HUDEP-2 (cell line): ENCODE measurements around the gene ASCL3.
"Not testable (repeated sequence)": the region's sequence is repeated elsewhere in the genome, so short reads cannot be mapped to it uniquely, and the experiment has no call there.

Source experiments
- DNase-seq, 76 experiments: peaks; one replicate each; lab custom pipeline; 2025; ENCODE audit not compliant: unreplicated experiment in 76 of 76; lab: John Stamatoyannopoulos, UW

Gene ASCL3

DNA sequence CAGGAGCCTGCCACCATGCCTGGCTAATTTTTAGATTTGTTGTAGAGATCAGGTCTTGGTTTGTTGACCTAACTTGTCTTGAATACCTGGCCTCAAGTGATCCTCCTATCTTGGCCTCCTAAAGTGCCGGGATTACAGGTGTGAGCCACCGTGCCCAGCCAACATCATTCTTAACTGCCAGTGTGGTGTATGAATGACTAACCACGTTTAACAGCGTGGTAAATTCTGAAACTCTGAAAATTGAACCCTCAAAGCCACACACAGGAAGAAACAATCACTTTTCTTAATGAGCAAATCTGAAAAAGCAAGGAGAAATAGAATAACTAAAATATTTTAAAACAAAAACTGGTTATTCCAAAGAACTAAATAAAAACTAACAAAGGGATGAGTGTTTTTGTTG, 14.0 kb upstream of the ASCL3 start:
- DNase-seq = no peak

DNA sequence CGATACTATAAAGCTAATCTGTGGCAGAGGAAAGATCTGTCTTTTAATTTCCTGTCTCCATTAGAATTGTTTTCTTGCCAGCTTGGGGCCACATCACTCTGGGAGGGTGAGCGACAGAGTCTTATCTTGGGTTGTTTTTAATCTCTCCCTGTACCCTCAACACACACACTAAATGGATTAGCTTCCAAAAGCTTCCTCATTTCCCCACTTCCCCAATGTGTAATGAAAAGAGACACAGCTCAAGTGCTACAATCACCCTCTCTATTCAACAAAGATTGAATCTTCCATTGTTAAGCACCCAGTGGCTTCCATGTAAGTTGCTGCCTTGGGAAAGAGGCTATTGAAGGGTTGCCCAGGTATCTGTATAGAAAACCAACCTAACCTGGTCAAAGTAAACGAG, 6.1 kb upstream of the ASCL3 start:
- DNase-seq = peak in 12 of 76 experiments; percentile 8 to 45 (median 19)

DNA sequence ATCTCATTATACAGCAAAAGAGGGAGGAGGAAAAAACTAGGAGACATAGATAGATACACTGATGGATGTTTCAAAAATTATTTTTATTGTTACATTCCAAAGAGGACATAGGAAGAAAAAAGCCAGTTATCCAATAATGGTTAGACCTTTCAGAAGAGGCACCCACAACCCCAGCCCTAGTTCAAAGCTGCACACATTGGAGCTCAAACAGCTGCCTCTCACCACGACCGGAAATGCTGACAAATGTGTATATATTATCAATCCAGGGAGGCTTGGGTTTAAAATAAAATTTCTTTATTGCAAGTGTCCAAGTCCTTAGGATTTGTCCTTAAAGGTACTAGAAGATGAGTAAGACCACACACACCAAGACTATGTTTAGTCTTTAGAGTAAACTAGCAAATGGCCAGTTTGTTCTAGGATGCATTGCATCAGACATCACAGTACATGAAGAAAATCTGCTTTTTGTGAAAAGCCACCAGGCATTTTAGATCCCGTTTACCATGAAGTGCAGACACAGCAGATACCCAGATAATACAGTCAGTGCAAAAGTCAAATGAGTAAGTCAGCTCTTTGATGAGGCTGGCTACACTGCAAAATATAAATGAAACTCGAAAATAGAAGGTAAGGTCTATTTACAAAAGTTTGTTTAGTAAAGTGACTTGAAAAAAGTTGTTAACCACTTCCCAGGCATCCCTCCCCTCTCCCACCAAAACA, 4.6 kb upstream of the ASCL3 start:
- no peak for DNase-seq

DNA sequence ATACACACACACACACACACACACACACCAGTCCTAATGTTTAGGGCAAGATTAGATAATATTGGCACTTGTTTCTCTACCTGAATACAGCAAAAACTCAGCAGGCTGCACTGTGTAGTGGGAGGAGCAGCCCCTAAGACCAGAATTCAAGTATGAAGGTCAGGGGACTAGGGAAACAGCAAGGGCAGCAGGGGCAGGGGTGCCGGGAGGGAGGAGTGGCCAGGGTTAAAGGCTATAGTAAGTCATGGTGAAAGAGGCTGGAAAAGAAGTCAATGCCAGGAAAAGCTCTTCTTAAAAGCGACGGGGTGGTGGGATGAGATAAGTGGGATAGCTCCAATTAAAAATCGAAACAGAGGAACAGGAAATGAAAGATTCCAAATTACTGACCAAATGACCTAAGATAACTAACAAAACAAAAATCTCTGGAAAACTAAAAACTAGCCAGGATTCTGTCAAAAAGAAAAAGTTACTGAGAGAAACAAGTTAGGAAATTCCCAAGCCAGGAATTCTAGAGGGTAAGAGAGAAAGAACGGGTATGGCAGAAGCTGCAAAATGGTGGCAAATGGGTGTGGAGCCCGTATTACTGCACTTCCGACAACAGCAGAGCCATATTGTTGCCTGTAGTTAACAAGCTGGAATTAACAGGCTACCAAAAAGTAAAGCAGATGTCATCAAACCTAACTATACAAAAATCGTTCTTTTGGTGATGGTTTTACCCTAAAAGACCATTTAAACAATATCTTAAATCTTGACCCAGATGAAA, 1.3 kb downstream of the ASCL3 start:
- no peak for DNase-seq

DNA sequence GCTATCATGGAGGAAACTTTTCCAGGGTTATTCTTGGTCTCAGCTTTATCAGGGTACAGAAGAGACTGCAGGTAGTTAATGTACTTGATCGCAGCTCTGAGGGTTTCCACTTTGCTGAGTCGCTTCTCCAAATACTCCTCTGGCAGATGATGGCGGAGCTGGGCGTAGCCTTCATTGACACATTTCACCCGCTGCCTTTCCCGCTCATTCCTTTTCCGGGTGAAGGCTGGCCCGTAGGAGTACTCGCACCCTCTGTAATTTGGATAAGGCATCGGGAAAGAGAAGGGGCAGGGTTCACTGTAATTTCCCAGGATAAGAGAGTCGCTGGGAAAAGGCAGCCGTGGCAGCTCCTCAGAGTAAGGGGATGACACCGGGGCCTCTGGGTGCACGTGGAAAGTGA, 5.2 kb downstream of the ASCL3 start:
- DNase-seq = no peak

DNA sequence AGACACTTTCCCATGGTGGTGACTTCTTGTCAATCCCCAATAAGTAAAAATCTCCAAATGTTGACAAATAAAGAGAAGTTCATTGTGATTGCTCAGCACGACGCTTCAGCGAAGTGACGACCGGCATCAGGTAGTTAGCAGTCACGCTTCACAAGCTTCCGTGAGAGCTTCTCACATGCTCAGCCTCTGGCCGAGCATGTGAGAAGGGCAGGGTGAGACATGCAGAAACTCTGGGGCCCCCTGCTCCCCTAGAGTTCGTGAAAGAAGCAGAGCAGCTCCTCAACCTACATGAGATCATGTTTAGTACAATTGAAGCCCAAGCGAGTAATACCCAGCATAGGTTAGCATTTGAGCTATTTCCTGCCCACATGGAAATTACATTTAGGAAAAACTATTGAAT, 5.7 kb downstream of the ASCL3 start:
- no peak for DNase-seq

DNA sequence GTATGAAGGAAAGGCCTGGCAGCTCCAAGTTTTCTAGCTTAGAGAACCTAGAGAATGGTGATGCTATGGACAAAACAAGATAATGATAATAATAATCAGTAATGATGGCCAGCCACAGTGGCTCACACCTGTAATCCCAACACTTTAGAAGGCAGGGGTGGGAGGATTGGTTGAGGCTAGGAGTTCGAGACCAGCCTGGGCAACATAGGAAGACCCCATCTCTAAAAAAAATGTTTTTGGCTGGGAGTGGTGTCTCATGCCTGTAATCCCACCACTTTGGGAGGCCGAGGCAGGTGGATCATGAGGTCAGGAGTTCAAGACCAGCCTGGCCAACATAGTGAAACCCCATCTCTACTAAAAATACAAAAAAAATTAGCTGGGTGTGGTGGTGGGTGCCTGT, 7.0 kb downstream of the ASCL3 start:
- not testable (repeated sequence) for DNase-seq

DNA sequence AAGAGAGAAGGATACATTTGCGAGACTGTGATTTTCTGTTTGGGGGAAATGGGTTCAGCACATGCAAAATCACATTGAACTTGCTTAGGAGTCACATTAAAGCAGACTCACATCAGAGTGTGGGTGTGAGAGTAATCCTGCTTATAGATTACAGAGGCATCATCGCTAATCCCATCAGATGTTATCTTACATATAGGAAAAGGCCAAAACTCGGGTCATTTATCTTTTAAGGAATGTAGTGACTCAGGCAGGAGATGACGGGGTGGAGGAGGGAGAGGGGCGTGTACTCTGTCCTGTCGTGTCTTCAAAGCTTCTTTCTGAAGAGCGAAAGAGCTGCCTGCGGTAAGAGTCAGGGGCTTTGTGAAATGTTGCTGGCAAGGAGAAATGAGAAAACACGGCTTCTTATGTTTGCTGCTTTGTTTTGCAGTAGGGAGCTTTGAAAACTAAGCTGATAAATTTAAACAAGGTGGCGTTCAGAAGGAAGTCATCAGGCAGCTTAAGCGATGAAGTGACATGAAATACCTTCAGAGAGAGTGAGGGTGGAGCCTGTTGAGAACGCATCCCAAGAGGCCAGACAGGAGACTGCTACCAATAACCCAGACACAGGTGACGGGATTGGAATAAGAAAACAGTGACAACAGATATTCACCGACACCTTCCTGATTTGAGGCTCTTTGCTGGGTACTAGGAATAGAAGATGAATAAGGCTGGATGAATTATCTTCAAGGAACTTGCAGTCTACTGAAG, 7.9 kb downstream of the ASCL3 start:
- DNase-seq = no peak

DNA sequence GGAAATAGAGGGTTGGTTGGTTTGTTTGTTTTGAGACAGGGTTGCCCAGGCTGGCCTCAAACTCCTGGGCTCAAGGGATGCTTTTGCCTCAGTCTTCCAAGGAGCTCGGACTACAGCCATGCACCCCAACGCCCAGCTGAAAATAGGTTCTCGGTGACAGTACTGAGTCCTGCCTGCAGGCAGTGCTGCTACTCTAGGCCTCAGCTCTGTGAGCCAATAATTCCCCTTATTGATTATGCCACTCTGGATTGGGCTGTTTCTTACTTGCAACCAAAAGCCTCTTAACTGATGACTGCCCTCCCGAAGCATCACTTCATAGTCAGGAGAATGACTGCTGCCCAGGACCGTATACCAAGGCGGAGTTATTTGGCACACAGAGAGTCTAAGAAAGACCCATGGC, 8.9 kb downstream of the ASCL3 start:
- DNase-seq = no peak

DNA sequence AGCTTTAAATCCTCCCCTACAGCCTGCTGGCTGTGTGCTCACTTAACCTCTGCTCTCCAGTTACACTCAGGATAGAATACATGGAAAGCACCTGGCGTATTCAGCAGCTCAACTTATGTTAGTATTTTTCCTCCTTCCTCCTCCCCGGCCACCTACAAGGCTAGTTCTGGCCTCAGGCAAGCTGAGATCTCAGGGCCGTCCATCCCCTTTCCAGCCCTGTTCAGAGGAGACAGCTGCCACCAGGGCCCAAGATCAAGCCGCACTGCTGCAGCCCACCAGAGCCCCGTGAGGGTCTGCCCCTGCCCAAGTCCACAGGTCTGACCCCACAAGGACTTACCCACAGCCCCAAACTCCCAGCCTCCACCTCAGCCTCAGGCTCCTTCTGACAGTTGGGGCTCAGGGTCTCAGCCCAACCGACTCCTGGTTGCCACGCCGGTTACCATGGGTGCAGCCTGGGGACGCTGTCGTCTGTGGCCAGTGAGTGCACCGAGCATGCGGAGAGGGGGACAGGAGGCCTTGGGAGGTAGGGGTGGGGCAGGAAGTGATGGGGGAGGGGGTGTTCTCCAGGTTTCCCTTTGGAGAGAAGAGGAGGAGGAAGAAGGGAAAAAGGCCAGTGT, 10.1 kb downstream of the ASCL3 start, which contains the start of gene C11orf16:
Gene C11orf16 (minus strand): TSS at position 384 of the 617 bp plus-strand sequence. CDS start 639 bp downstream, outside the sequence.
- no peak for DNase-seq

DNA sequence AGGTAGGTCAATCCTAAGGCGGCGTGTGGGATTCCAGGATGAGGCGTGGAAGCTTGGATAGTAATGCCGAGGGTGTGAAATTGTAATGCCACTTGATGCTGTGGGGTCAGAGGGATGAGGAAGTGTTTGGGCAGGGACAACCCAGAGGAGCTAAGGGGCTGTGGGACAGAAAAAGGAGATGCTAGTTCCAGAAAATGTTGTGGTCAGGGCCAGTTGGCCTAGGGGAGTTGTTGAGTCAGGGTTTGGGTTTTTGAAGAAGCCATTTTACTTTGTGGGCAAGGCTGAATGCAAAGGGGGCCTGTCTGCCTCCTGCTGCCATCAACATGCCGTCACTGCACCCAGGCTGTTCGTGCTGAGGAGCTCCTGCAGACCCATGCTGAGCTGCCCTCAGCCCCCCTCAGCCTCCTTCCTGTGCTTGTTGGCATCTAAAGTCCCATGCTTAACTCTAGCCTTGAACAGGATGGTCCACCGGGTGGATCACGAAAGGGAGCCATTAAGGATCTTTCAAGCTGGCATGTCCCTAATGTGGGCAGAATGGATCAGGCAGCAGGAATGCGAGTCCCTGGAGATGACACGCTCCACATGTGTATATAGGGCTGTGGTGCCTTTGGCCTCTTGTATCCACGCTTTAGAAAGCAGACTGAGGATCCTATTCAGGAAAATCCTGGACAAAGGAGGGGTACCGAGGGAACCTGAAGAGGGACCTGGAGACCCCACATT, 12.2 kb downstream of the ASCL3 start:
- DNase-seq = no peak

DNA sequence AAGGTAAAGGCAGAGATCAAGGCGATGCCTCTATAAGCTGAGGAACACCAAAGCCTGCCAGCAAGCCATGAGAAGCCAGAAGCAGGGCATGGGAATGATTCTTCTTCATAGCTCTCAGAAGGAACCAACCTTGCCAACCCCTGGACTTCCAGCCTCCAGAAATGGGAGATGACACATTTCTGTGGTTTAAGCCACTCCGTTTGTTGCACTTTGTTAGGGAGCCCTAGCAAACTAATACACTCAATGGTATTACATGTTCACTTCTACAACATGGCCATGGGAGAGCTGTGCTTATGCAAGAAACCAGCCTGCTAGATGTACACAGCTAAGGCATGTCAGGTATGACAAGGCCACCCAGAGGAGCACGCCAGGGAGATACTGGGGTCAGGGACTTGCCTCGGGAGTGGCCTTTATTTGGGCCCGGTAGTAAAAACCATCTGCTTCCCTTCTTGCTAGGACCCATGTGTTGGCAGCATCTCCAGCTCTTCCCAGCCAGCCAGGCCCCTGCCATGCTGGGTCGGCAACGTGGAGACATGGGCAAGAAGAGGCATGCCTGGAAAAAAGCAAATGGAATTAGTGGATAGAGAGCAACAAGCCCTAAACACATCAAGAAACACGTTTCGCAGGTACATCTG, 13.7 kb downstream of the ASCL3 start:
- no peak for DNase-seq

DNA sequence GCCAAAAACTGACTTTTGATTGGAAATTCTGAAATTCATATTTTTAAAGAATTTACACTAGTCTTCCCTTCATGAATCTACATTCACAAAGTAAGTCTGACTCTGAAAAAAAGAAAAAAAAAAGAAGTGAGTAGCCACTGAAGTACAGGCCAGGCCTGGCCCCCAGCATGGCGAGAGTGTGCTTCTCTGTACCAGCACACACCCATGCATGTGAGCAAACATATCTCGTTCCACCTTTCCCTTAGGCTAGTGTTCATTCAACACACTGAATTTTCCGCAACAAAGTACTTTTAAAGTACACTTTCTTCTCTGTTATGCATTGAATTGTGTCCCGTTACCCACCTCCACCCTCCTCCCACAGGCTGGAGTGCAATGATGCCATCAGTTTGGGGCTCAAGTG, 14.6 kb downstream of the ASCL3 start:
- DNase-seq = no peak

DNA sequence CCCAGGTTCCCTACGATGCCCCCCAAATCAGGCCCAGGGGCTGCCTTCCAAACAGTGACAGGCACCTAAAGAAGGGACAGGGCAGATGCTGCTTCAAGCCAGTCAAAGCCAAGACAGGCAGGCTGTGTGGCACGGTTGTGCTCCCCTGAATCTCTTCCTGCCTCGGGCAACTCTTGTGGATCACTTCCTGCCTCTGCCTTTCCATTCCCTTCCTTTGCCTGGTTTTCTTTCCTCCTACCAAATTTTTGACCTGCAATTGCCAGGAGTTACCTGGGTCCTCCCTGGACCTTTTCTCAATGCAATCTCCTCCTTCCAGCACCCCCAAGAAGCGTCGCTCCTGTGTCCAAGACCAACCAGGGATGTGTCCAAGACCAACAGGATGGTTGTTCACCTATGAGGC, 15.6 kb downstream of the ASCL3 start:
- no peak for DNase-seq

DNA sequence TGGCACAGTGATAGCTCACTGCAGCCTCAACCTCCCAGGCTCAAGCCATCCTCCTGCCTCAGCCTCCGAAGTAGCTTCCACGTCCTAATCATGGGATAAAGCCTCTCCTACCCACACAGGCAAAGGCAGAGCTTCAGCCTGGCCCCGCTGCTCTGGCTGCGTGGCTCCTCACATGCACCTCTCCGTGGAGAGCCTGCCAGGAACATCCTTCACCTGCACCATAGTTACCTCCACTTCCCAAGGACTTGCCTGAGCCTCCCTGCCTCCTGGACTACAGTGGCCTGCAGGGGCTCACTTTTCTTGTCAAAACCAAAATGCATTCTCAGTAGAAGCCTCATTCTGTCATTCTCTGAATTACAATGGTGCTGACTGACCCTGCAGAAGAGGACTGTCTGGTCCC, 16.6 kb downstream of the ASCL3 start:
- DNase-seq = no peak

DNA sequence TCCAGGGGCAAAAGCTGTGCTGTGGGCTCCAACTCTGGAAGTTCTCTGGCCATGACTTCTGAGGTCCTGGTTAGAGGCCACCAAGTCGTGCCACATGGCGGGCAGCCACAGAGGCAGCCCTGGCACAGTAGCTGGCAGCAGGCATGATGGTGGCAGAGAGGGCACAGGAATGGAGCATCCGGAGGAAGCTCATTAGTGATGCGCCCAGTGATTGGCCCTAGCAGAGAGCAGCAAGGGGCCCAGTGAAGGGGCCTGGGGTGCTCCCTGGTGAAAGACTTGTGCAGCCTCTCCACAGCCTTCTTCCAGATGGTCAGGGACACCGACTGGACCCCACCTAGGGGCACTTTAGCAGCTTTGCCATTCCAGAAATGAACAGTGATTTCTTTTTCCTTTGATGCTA, 17.1 kb downstream of the ASCL3 start:
- DNase-seq = no peak

DNA sequence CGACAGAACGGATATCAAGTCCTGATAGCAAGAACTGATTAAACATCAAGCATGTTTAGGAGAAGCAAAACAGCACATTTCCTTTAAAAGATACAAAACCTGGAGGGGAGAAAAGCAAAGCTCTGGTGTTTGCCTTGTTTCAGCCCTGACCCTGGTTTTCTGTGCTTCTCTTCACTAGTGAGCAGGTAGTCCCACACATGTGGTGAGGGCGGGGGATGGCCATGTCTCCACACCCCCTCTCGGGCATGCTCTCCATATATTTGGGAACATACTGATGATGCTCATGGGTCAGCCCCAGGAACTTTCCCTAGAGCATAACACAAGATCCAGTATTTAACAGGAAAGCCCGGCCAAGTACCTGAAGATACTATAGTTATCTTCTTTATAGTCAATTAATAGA, 20.1 kb downstream of the ASCL3 start:
- no peak for DNase-seq

DNA sequence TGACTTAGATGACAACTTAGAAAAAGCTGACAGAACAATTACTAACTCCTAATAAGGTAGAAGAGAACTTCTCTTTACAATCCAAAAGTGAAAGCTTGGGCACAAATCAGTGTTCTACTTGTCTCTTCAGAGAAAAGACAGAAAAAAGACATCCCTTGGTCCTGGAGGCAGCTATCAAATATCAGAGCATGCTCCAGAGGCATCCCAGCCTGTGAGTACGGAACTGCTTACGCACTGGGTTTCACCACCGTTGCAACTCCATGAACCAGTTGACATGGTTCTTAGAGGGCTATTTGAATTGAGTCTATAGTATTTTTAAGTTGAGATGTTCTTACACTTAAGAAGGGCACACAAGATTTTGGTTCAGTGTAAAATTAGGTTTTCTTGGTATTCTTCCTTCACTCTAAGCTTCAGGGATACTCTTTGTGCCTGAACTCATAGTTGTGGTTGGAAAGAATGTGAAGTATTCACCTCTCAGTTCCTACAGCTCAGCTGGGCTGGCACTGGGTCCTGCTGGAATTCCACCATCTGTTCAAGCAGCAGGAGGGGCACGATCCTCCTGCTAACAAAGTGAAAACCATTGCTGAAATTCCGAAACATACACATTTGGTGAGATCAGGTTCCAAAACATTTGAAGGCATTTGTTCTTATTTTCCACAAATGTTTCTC, 25.5 kb downstream of the ASCL3 start:
- DNase-seq = no peak

DNA sequence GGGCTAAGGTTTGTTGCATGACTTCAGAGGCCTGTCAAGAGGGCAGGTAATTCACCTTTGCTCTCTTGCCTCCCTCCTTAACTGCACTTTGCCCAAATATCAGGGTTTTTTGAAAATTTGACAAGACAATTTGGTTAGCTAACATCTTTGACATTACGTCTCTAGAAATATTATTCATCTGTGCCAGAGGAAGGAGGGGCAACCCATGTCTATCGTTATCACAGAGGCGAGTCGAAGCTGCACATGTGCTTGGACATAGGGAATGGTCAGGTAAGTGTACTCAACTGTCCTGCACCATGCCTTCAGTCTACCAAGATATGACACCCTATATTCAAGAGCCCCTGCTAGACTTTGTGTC, 28.2 kb downstream of the ASCL3 start:
- no peak for DNase-seq
